GM12873 (cell line): Measurements from ENCODE around the gene SLCO3A1.

Experiments
- TF ChIP-seq, protein P1 (sequence below): IDR thresholded peaks from 2 replicates; pipeline ENCODE4 v1.5.1; 2012; ENCODE audit warnings: low read depth, mild to moderate bottlenecking, moderate library complexity, low read length, control low read depth; ENCODE audit not compliant: insufficient read depth; ENCODE audit errors: missing control alignments

SLCO3A1 gene

GRCh38 chr15:92040350-92040749 is 186.8 kb downstream of the SLCO3A1 start:
- TF ChIP-seq, protein P1, sequence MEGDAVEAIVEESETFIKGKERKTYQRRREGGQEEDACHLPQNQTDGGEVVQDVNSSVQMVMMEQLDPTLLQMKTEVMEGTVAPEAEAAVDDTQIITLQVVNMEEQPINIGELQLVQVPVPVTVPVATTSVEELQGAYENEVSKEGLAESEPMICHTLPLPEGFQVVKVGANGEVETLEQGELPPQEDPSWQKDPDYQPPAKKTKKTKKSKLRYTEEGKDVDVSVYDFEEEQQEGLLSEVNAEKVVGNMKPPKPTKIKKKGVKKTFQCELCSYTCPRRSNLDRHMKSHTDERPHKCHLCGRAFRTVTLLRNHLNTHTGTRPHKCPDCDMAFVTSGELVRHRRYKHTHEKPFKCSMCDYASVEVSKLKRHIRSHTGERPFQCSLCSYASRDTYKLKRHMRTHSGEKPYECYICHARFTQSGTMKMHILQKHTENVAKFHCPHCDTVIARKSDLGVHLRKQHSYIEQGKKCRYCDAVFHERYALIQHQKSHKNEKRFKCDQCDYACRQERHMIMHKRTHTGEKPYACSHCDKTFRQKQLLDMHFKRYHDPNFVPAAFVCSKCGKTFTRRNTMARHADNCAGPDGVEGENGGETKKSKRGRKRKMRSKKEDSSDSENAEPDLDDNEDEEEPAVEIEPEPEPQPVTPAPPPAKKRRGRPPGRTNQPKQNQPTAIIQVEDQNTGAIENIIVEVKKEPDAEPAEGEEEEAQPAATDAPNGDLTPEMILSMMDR: no peak

- TF ChIP-seq, protein P1: no peak
These were observed 187.9 kb downstream of the SLCO3A1 start for GRCh38 chr15:92041371-92041770.

DNA sequence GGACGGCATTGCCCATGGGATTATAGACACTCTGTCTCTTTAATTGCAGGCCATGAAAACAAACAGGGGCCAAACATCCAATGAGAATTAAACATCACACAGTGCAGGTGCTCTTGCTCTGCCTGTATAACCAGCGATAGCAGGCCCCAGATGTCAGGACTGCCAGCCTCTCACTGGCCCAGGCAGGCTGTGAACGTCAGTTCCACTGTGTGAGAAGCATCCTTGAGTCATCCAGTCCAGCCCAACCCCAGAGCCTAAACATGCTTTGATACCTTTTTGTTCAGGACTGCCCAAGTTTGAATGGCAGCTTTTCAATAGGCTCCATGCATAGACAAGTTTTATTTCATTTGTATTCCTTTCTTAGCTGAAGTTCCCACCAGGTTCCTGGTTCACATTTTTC is 189.8 kb downstream of the SLCO3A1 start:
- TF ChIP-seq, protein P1: no peak

- TF ChIP-seq, protein P1: no peak
These were observed 190.8 kb downstream of the SLCO3A1 start for GRCh38 chr15:92044203-92044909.

- TF ChIP-seq, protein P1: no peak
These were observed 194.4 kb downstream of the SLCO3A1 start for GRCh38 chr15:92047900-92048299.

DNA sequence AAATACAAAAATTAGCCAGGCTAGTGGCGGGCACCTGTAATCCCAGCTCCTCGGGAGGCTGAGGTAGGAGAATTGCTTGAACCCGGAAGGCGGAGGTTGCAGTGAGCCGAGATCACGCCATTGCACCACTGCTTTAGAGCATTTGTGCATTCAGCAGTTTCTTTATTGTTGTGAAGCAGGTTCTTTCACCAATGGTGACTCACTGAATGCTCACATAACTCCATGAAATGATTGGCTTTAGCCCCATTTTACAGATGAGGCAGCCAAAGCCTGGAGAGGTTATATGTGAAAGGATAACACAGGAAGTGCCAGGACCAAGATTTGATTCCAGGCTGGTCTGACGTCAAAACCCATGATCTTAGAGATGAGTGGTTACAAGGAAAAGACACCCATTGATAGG is 195.2 kb downstream of the SLCO3A1 start:
- TF ChIP-seq, protein P1: no peak

- TF ChIP-seq, protein P1: no peak
These were observed 195.9 kb downstream of the SLCO3A1 start for GRCh38 chr15:92049290-92049989.
